Adrenal gland (tissue), 5 donors: ENCODE measurements around the gene TMEM266.
"Not testable (repeated sequence)": the region's sequence is repeated elsewhere in the genome, so short reads cannot be mapped to it uniquely, and the experiment has no call there.

Experiments used
- CTCF ChIP-seq, 6 experiments: fragments of 450-650 bp in 4 of 6; fragments of 200-600 bp in 2 of 6; sonication (generic) in 1 of 6; IDR thresholded peaks; 1 replicate in 5 of 6; 2 replicates in 1 of 6; pipeline versions ENCODE4 v1.5.1 to v1.8.0; 2016 to 2021; ENCODE audit warnings: antibody characterized with exemption in 6 of 6, mild to moderate bottlenecking in 2 of 6, moderate library complexity in 1 of 6
- POLR2A ChIP-seq, 2 donors: fragments of 450-650 bp; IDR thresholded peaks; one replicate each; pipeline ENCODE4 v1.6.1; 2017; ENCODE audit warnings: antibody characterized with exemption in 2 of 2, mild to moderate bottlenecking in 2 of 2, moderate library complexity in 1 of 2
- donor health status: DM: no; HTN: no; CAD: no.

- not testable (repeated sequence) for TF ChIP-seq CTCF, POLR2A (IDR thresholded peaks at IDR 0.05)
Measured at GRCh38 chr15:76054201-76054600, 5.6 kb upstream of the TMEM266 start.
